ENCODE results near the gene SNX7. TPM values are rescaled to one million over a fixed set of nuclear protein-coding genes. Genes with fewer than 3 reads are reported as not detected.
A peak's percentile ranks its signal among the peaks of the same experiment; 100 is the strongest.

The SNX7 gene
- polyA plus RNA-seq, 1 donor, result 46.6 TPM

- Histone ChIP-seq H3K27ac (ENCODE audit: low read length) (no peak overlapping the region), H3K9me3 (ENCODE audit: control insufficient read depth, low read depth, low read length) (no peaks in the 10 kb centered on the region), H3K4me1 (ENCODE audit: control insufficient read depth, insufficient read depth, low read length) (no peaks in the 10 kb centered on the region), H3K27me3 (ENCODE audit: control insufficient read depth, insufficient read depth, low read length) (no peaks in the 10 kb centered on the region), H3K4me3 (ENCODE audit: low read length) (no peak overlapping the region), H3K36me3 (ENCODE audit: control insufficient read depth, insufficient read depth, low read length) (peaks cover 2% of the 10 kb centered on the region)
- peak; percentile 6 to 26 for DNase-seq
- 100% methylated on average over 1 of the region's 4 CpGs for WGBS (ENCODE audit: insufficient coverage, low lambda C conversion rate)
Measured at GRCh38 chr1:98761219-98761865, 99.8 kb downstream of the SNX7 start.

GRCh38 chr1:98763488-98764150 lies 102.1 kb downstream of the SNX7 start:
- H3K4me3 ChIP-seq (ENCODE audit: low read length), result no peak overlapping the region
- no peaks in the 10 kb centered on the region for H3K27me3 ChIP-seq (ENCODE audit: control insufficient read depth, insufficient read depth, low read length)
- no peak overlapping the region for H3K27ac ChIP-seq (ENCODE audit: low read length)
- H3K9me3 ChIP-seq (ENCODE audit: control insufficient read depth, low read depth, low read length), result no peaks in the 10 kb centered on the region
- no CpG with 5 or more reads among the region's 3 CpGs for WGBS (ENCODE audit: insufficient coverage, low lambda C conversion rate)
- H3K4me1 ChIP-seq (ENCODE audit: control insufficient read depth, insufficient read depth, low read length), result no peaks in the 10 kb centered on the region
- H3K36me3 ChIP-seq (ENCODE audit: control insufficient read depth, insufficient read depth, low read length), result peaks cover 2% of the 10 kb centered on the region
- DNase-seq, result no peak

- WGBS (ENCODE audit: insufficient coverage, low lambda C conversion rate), result no CpG with 5 or more reads among the region's 1 CpG
- H3K27me3 ChIP-seq (ENCODE audit: control insufficient read depth, insufficient read depth, low read length), result no peaks in the 10 kb centered on the region
- DNase-seq, result no peak
Measured at GRCh38 chr1:98764485-98764884, 103.0 kb downstream of the SNX7 start.

GRCh38 chr1:98766255-98766654 lies 104.7 kb downstream of the SNX7 start:
- Histone ChIP-seq H3K36me3 (ENCODE audit: control insufficient read depth, insufficient read depth, low read length) (peaks cover 2% of the 10 kb centered on the region), H3K27ac (ENCODE audit: low read length) (no peak overlapping the region)

More at GRCh38 chr1:98764485-98764884, 103.0 kb downstream of the SNX7 start:
- Histone ChIP-seq H3K27ac (ENCODE audit: low read length) (no peak overlapping the region), H3K4me1 (ENCODE audit: control insufficient read depth, insufficient read depth, low read length) (no peaks in the 10 kb centered on the region), H3K9me3 (ENCODE audit: control insufficient read depth, low read depth, low read length) (no peaks in the 10 kb centered on the region), H3K4me3 (ENCODE audit: low read length) (no peak overlapping the region), H3K36me3 (ENCODE audit: control insufficient read depth, insufficient read depth, low read length) (peaks cover 2% of the 10 kb centered on the region)

GRCh38 chr1:98769162-98769561 lies 107.6 kb downstream of the SNX7 start:
- Histone ChIP-seq H3K36me3 (ENCODE audit: control insufficient read depth, insufficient read depth, low read length) (no peaks in the 10 kb centered on the region), H3K27ac (ENCODE audit: low read length) (no peak overlapping the region), H3K4me3 (ENCODE audit: low read length) (no peak overlapping the region), H3K9me3 (ENCODE audit: control insufficient read depth, low read depth, low read length) (no peaks in the 10 kb centered on the region), H3K4me1 (ENCODE audit: control insufficient read depth, insufficient read depth, low read length) (no peaks in the 10 kb centered on the region), H3K27me3 (ENCODE audit: control insufficient read depth, insufficient read depth, low read length) (no peaks in the 10 kb centered on the region)
- no peak for DNase-seq
- 76% methylated on average over 2 of the region's 3 CpGs for WGBS (ENCODE audit: insufficient coverage, low lambda C conversion rate)

More at GRCh38 chr1:98766255-98766654, 104.7 kb downstream of the SNX7 start:
- Histone ChIP-seq H3K9me3 (ENCODE audit: control insufficient read depth, low read depth, low read length) (no peaks in the 10 kb centered on the region), H3K4me1 (ENCODE audit: control insufficient read depth, insufficient read depth, low read length) (no peaks in the 10 kb centered on the region), H3K4me3 (ENCODE audit: low read length) (no peak overlapping the region), H3K27me3 (ENCODE audit: control insufficient read depth, insufficient read depth, low read length) (no peaks in the 10 kb centered on the region)
- 100% methylated on average over 3 of the region's 4 CpGs for WGBS (ENCODE audit: insufficient coverage, low lambda C conversion rate)
- DNase-seq, result no peak

GRCh38 chr1:98781906-98782305 lies 120.4 kb downstream of the SNX7 start:
- no peak overlapping the region for H3K27ac ChIP-seq (ENCODE audit: low read length)
- DNase-seq, result no peak
- no peak overlapping the region for H3K4me3 ChIP-seq (ENCODE audit: low read length)
- H3K9me3 ChIP-seq (ENCODE audit: control insufficient read depth, low read depth, low read length), result no peaks in the 10 kb centered on the region
- H3K27me3 ChIP-seq (ENCODE audit: control insufficient read depth, insufficient read depth, low read length), result no peaks in the 10 kb centered on the region
- WGBS (ENCODE audit: insufficient coverage, low lambda C conversion rate), result no CpG with 5 or more reads among the region's 2 CpGs
- H3K36me3 ChIP-seq (ENCODE audit: control insufficient read depth, insufficient read depth, low read length), result no peaks in the 10 kb centered on the region
- H3K4me1 ChIP-seq (ENCODE audit: control insufficient read depth, insufficient read depth, low read length), result no peaks in the 10 kb centered on the region

GRCh38 chr1:98783821-98784220 lies 122.3 kb downstream of the SNX7 start:
- Histone ChIP-seq H3K9me3 (ENCODE audit: control insufficient read depth, low read depth, low read length) (no peaks in the 10 kb centered on the region), H3K4me1 (ENCODE audit: control insufficient read depth, insufficient read depth, low read length) (no peaks in the 10 kb centered on the region), H3K4me3 (ENCODE audit: low read length) (no peak overlapping the region), H3K27ac (ENCODE audit: low read length) (no peak overlapping the region), H3K27me3 (ENCODE audit: control insufficient read depth, insufficient read depth, low read length) (no peaks in the 10 kb centered on the region), H3K36me3 (ENCODE audit: control insufficient read depth, insufficient read depth, low read length) (no peaks in the 10 kb centered on the region)
- DNase-seq, result no peak
- no CpG with 5 or more reads among the region's 6 CpGs for WGBS (ENCODE audit: insufficient coverage, low lambda C conversion rate)

GRCh38 chr1:98791498-98791897 lies 130.0 kb downstream of the SNX7 start:
- H3K27ac ChIP-seq (ENCODE audit: low read length), result no peak overlapping the region
- no CpG with 5 or more reads among the region's 6 CpGs for WGBS (ENCODE audit: insufficient coverage, low lambda C conversion rate)
- H3K4me1 ChIP-seq (ENCODE audit: control insufficient read depth, insufficient read depth, low read length), result no peaks in the 10 kb centered on the region
- no peaks in the 10 kb centered on the region for H3K27me3 ChIP-seq (ENCODE audit: control insufficient read depth, insufficient read depth, low read length)
- H3K36me3 ChIP-seq (ENCODE audit: control insufficient read depth, insufficient read depth, low read length), result no peaks in the 10 kb centered on the region
- H3K4me3 ChIP-seq (ENCODE audit: low read length), result no peak overlapping the region
- no peak for DNase-seq
- H3K9me3 ChIP-seq (ENCODE audit: control insufficient read depth, low read depth, low read length), result no peaks in the 10 kb centered on the region

- no CpG with 5 or more reads among the region's 1 CpG for WGBS (ENCODE audit: insufficient coverage, low lambda C conversion rate)
- Histone ChIP-seq H3K27me3 (ENCODE audit: control insufficient read depth, insufficient read depth, low read length) (no peaks in the 10 kb centered on the region), H3K9me3 (ENCODE audit: control insufficient read depth, low read depth, low read length) (no peaks in the 10 kb centered on the region), H3K4me3 (ENCODE audit: low read length) (no peak overlapping the region), H3K36me3 (ENCODE audit: control insufficient read depth, insufficient read depth, low read length) (no peaks in the 10 kb centered on the region), H3K27ac (ENCODE audit: low read length) (no peak overlapping the region), H3K4me1 (ENCODE audit: control insufficient read depth, insufficient read depth, low read length) (no peaks in the 10 kb centered on the region)
- no peak for DNase-seq
Measured at GRCh38 chr1:98792123-98792522, 130.6 kb downstream of the SNX7 start.

GRCh38 chr1:98793136-98793535 lies 131.6 kb downstream of the SNX7 start:
- Histone ChIP-seq H3K27me3 (ENCODE audit: control insufficient read depth, insufficient read depth, low read length) (no peaks in the 10 kb centered on the region), H3K36me3 (ENCODE audit: control insufficient read depth, insufficient read depth, low read length) (no peaks in the 10 kb centered on the region), H3K4me1 (ENCODE audit: control insufficient read depth, insufficient read depth, low read length) (no peaks in the 10 kb centered on the region), H3K4me3 (ENCODE audit: low read length) (no peak overlapping the region), H3K9me3 (ENCODE audit: control insufficient read depth, low read depth, low read length) (no peaks in the 10 kb centered on the region), H3K27ac (ENCODE audit: low read length) (no peak overlapping the region)
- WGBS (ENCODE audit: insufficient coverage, low lambda C conversion rate), result no CpG with 5 or more reads among the region's 3 CpGs
- no peak for DNase-seq

All from large intestine (tissue), 3 donors.